K562 (cell line): ENCODE measurements around the gene APOL3.

ENCODE experiments used
- FOSL1 ChIP-seq: fragments of 200-800 bp; sonication (Bioruptor generic); conservative IDR thresholded peaks from 2 replicates; pipeline ENCODE4 v1.6.1; 2016; ENCODE audit warnings: missing genetic modification characterization, missing compliant biosample characterization
- GABPB1 ChIP-seq: sonication (generic); formaldehyde crosslinking; IDR thresholded peaks from 2 replicates; pipeline ENCODE4 v1.8.0; 2022; ENCODE audit warnings: mild to moderate bottlenecking, missing genetic modification reagents
- GATAD2A ChIP-seq: fragments of 450-650 bp; IDR thresholded peaks from 2 replicates; pipeline ENCODE4 v1.6.1; 2017
- MYC ChIP-seq, 2 experiments: fragments of 250-450 bp in 1 of 2; sonication (Bioruptor Pico) in 1 of 2; IDR thresholded peaks; 2 replicates each; pipeline versions ENCODE4 v1.5.1 to v1.6.1; 2012 to 2021; ENCODE audit warnings: low read depth in 2 of 2, borderline replicate concordance in 1 of 2, improper control_type of control experiment in 1 of 2, low read length in 1 of 2, mild to moderate bottlenecking in 1 of 2, moderate library complexity in 1 of 2
- POLR2A ChIP-seq: fragments of 450-650 bp; conservative IDR thresholded peaks from 2 replicates; pipeline ENCODE4 v1.6.1; 2016
- RFX5 ChIP-seq: IDR thresholded peaks from 2 replicates; pipeline ENCODE4 v1.6.1; 2011; ENCODE audit warnings: low read depth, mild to moderate bottlenecking, improper control_type of control experiment, low read length
- SMC3 ChIP-seq: conservative IDR thresholded peaks from 2 replicates; pipeline ENCODE4 v1.6.1; 2011; ENCODE audit warnings: low read depth, low read length, improper control_type of control experiment; ENCODE audit not compliant: insufficient read depth
- ZNF561 ChIP-seq: fragments of 450-650 bp; formaldehyde crosslinking; conservative IDR thresholded peaks from 2 replicates; pipeline ENCODE4 v1.4.0; 2020; ENCODE audit warnings: mild to moderate bottlenecking, moderate library complexity
- TF ChIP-seq, protein P1 (sequence below): sonication (generic); formaldehyde crosslinking; IDR thresholded peaks from 2 replicates; pipeline ENCODE4 v1.8.0; 2022; ENCODE audit warnings: mild to moderate bottlenecking, low read depth, missing genetic modification reagents
- TF ChIP-seq, protein P2 (sequence below), 3 experiments: IDR thresholded peaks in 2 of 3; conservative IDR thresholded peaks in 1 of 3; 2 replicates each; pipeline ENCODE4 v1.5.1; 2011 to 2012; ENCODE audit warnings: low read length in 3 of 3, mild to moderate bottlenecking in 3 of 3, control low read depth in 2 of 3, improper control_type of control experiment in 1 of 3, inconsistent platforms in 1 of 3, low read depth in 1 of 3, mixed read lengths in 1 of 3, moderate library complexity in 1 of 3; ENCODE audit not compliant: insufficient read depth in 2 of 3
- TF ChIP-seq, protein P3 (sequence below): fragments of 450-650 bp; formaldehyde crosslinking; IDR thresholded peaks from 2 replicates; pipeline ENCODE4 v1.4.0; 2020; ENCODE audit warnings: mild to moderate bottlenecking
- TF ChIP-seq, protein P4 (sequence below): fragments of 200-400 bp; formaldehyde crosslinking; IDR thresholded peaks from 2 replicates; pipeline ENCODE4 v1.6.1; 2017; ENCODE audit warnings: mild to moderate bottlenecking, low read depth, low read length, moderate library complexity
- TF ChIP-seq, protein P5 (sequence below): fragments of 250-450 bp; sonication (Bioruptor Pico); IDR thresholded peaks from 2 replicates; pipeline ENCODE4 v1.6.1; 2021; ENCODE audit warnings: mild to moderate bottlenecking
- TF ChIP-seq, protein P6 (sequence below), 2 experiments: fragments of 450-650 bp; formaldehyde crosslinking in 1 of 2; IDR thresholded peaks; 2 replicates each; pipeline versions ENCODE4 v1.4.0 to v1.6.1; 2014 to 2020; ENCODE audit warnings: mild to moderate bottlenecking in 2 of 2, borderline replicate concordance in 1 of 2, low read depth in 1 of 2

DNA sequence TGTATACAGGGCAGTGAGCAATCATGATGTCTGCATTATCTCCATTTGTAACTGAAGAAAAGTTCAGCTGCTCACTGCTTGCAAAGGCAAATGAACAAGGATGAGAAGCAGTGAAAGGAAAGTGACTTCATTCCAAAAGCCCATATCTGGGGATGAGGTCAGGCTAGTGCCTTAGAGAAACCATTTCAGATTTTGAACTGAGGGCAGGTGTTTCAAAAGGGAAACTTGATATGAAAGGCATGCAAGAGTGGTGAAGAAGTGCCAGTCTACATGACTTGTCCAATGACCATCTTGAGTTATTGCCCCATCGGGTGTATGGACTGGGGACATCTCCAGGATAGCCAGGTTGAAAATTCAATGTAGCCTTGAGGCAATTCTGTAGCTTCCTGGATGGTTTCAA is 48.4 kb upstream of the APOL3 start:
- TF ChIP-seq, protein P1, sequence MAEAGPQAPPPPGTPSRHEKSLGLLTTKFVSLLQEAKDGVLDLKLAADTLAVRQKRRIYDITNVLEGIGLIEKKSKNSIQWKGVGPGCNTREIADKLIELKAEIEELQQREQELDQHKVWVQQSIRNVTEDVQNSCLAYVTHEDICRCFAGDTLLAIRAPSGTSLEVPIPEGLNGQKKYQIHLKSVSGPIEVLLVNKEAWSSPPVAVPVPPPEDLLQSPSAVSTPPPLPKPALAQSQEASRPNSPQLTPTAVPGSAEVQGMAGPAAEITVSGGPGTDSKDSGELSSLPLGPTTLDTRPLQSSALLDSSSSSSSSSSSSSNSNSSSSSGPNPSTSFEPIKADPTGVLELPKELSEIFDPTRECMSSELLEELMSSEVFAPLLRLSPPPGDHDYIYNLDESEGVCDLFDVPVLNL = no peak
- TF ChIP-seq, protein P2, sequence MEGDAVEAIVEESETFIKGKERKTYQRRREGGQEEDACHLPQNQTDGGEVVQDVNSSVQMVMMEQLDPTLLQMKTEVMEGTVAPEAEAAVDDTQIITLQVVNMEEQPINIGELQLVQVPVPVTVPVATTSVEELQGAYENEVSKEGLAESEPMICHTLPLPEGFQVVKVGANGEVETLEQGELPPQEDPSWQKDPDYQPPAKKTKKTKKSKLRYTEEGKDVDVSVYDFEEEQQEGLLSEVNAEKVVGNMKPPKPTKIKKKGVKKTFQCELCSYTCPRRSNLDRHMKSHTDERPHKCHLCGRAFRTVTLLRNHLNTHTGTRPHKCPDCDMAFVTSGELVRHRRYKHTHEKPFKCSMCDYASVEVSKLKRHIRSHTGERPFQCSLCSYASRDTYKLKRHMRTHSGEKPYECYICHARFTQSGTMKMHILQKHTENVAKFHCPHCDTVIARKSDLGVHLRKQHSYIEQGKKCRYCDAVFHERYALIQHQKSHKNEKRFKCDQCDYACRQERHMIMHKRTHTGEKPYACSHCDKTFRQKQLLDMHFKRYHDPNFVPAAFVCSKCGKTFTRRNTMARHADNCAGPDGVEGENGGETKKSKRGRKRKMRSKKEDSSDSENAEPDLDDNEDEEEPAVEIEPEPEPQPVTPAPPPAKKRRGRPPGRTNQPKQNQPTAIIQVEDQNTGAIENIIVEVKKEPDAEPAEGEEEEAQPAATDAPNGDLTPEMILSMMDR (IDR thresholded peaks at IDR 0.05 in 2 of 3, conservative IDR thresholded peaks at IDR 0.05 in 1 of 3; ENCODE audit: insufficient read depth in 2 of 3, low read depth in 1 of 3, low read length in 3 of 3) = no peak
- TF ChIP-seq, protein P3, sequence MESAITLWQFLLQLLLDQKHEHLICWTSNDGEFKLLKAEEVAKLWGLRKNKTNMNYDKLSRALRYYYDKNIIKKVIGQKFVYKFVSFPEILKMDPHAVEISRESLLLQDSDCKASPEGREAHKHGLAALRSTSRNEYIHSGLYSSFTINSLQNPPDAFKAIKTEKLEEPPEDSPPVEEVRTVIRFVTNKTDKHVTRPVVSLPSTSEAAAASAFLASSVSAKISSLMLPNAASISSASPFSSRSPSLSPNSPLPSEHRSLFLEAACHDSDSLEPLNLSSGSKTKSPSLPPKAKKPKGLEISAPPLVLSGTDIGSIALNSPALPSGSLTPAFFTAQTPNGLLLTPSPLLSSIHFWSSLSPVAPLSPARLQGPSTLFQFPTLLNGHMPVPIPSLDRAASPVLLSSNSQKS (CRISPR knock-in tag) = no peak
- TF ChIP-seq, protein P4, sequence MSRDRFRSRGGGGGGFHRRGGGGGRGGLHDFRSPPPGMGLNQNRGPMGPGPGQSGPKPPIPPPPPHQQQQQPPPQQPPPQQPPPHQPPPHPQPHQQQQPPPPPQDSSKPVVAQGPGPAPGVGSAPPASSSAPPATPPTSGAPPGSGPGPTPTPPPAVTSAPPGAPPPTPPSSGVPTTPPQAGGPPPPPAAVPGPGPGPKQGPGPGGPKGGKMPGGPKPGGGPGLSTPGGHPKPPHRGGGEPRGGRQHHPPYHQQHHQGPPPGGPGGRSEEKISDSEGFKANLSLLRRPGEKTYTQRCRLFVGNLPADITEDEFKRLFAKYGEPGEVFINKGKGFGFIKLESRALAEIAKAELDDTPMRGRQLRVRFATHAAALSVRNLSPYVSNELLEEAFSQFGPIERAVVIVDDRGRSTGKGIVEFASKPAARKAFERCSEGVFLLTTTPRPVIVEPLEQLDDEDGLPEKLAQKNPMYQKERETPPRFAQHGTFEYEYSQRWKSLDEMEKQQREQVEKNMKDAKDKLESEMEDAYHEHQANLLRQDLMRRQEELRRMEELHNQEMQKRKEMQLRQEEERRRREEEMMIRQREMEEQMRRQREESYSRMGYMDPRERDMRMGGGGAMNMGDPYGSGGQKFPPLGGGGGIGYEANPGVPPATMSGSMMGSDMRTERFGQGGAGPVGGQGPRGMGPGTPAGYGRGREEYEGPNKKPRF = no peak
- TF ChIP-seq POLR2A (no peak), FOSL1 (tag) (no peak), GATAD2A (no peak), MYC (IDR thresholded peaks at IDR 0.05; ENCODE audit: low read depth, low read length) (no peak), MYC (CRISPR knock-in tag; IDR thresholded peaks at IDR 0.05; ENCODE audit: borderline replicate concordance, low read depth) (no peak), RFX5 (no peak), SMC3 (no peak), ZNF561 (CRISPR knock-in tag) (no peak), GABPB1 (no peak)
- TF ChIP-seq, protein P5, sequence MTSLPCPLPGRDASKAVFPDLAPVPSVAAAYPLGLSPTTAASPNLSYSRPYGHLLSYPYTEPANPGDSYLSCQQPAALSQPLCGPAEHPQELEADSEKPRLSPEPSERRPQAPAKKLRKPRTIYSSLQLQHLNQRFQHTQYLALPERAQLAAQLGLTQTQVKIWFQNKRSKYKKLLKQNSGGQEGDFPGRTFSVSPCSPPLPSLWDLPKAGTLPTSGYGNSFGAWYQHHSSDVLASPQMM (CRISPR knock-in tag) = no peak
- TF ChIP-seq, protein P6, sequence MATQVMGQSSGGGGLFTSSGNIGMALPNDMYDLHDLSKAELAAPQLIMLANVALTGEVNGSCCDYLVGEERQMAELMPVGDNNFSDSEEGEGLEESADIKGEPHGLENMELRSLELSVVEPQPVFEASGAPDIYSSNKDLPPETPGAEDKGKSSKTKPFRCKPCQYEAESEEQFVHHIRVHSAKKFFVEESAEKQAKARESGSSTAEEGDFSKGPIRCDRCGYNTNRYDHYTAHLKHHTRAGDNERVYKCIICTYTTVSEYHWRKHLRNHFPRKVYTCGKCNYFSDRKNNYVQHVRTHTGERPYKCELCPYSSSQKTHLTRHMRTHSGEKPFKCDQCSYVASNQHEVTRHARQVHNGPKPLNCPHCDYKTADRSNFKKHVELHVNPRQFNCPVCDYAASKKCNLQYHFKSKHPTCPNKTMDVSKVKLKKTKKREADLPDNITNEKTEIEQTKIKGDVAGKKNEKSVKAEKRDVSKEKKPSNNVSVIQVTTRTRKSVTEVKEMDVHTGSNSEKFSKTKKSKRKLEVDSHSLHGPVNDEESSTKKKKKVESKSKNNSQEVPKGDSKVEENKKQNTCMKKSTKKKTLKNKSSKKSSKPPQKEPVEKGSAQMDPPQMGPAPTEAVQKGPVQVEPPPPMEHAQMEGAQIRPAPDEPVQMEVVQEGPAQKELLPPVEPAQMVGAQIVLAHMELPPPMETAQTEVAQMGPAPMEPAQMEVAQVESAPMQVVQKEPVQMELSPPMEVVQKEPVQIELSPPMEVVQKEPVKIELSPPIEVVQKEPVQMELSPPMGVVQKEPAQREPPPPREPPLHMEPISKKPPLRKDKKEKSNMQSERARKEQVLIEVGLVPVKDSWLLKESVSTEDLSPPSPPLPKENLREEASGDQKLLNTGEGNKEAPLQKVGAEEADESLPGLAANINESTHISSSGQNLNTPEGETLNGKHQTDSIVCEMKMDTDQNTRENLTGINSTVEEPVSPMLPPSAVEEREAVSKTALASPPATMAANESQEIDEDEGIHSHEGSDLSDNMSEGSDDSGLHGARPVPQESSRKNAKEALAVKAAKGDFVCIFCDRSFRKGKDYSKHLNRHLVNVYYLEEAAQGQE (IDR thresholded peaks at IDR 0.05; ENCODE audit: borderline replicate concordance) = no peak
- TF ChIP-seq, protein P6 (CRISPR knock-in tag; IDR thresholded peaks at IDR 0.05; ENCODE audit: low read depth) = no peak
